A549 (cell line): ENCODE measurements around the gene HERC2.
"Not testable (repeated sequence)": the region's sequence is repeated elsewhere in the genome, so short reads cannot be mapped to it uniquely, and the experiment has no call there.

Source experiments
- CEBPB ChIP-seq, 2 experiments: fragments of >200 bp in 1 of 2; sonication (Bioruptor Twin) in 1 of 2; formaldehyde crosslinking in 1 of 2; IDR thresholded peaks; 2 replicates each; pipeline ENCODE4 v1.6.1; 2012 to 2016
- CHD4 ChIP-seq: fragments of 200-600 bp; sonication (generic); IDR thresholded peaks from 2 replicates; pipeline ENCODE4 v1.6.1; 2016; ENCODE audit warnings: antibody characterized with exemption, mild to moderate bottlenecking, borderline replicate concordance
- MAFK ChIP-seq: fragments of 450-650 bp; IDR thresholded peaks from 2 replicates; pipeline ENCODE4 v1.6.1; 2014; ENCODE audit not compliant: partially characterized antibody
- MAZ ChIP-seq: fragments of 150-350 bp; IDR thresholded peaks from 2 replicates; pipeline ENCODE4 v1.6.1; 2014; ENCODE audit warnings: antibody characterized with exemption, low read depth, low read length, borderline replicate concordance
- POLR2A ChIP-seq: IDR thresholded peaks from 2 replicates; pipeline ENCODE4 v1.6.1; 2012; ENCODE audit warnings: mild to moderate bottlenecking, low read length
- RFX5 ChIP-seq: fragments of 450-650 bp; IDR thresholded peaks from 2 replicates; pipeline ENCODE4 v1.7.1; 2014; ENCODE audit warnings: antibody characterized with exemption, mild to moderate bottlenecking, moderate library complexity

GRCh38 chr15:28231336-28231735, 90.6 kb downstream of the HERC2 start:
- not testable (repeated sequence) for TF ChIP-seq MAFK; CHD4; MAZ; POLR2A; RFX5; CEBPB (IDR thresholded peaks at IDR 0.05)
